GM12891 (cell line): ENCODE data around the gene FAM83G.

Experiments used
- PAX5 ChIP-seq: IDR thresholded peaks from 2 replicates; pipeline ENCODE4 v1.6.1; 2011; ENCODE audit warnings: low read length, moderate library complexity, mild to moderate bottlenecking; ENCODE audit not compliant: insufficient read depth, severe bottlenecking
- POLR2A ChIP-seq: IDR thresholded peaks from 2 replicates; pipeline ENCODE4 v1.6.1; 2011; ENCODE audit warnings: low read depth, low read length, control low read depth
- POLR2AphosphoS5 ChIP-seq: IDR thresholded peaks from 2 replicates; pipeline ENCODE4 v1.6.1; 2011; ENCODE audit warnings: low read depth, low read length, control low read depth
- SPI1 ChIP-seq: IDR thresholded peaks from 2 replicates; pipeline ENCODE4 v1.6.1; 2011; ENCODE audit warnings: low read depth, low read length, control low read depth
- TAF1 ChIP-seq: IDR thresholded peaks from 2 replicates; pipeline ENCODE4 v1.6.1; 2011; ENCODE audit warnings: low read depth, low read length, control low read depth

GRCh38 chr17:18968945-18969887 lies 35.3 kb downstream of the FAM83G start:
- no peak for TF ChIP-seq POLR2A
- no peak for TF ChIP-seq POLR2AphosphoS5
- TF ChIP-seq TAF1: no peak
- no peak for TF ChIP-seq PAX5
- TF ChIP-seq SPI1: no peak
